ENCODE results near the gene PACSIN3.

DNA sequence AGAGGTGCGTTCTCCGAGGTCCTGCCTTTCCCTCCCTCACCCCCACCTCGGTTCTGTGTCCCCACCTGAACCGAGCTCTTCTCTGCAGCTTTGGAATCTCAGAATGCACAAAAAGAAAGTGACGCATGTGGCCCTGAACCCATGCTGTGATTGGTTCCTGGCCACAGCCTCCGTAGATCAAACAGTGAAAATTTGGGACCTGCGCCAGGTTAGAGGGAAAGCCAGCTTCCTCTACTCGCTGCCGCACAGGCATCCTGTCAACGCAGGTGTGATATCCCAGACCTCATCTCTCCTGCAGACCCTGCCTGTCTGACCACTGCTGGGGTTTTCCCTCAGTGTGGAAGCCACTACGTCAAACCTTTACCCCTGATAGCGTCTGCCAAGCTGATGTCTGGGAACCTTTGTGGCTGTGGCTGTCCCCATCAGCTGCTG, 48.5 kb upstream of the PACSIN3 start:
- TF ChIP-seq BHLHE40 (IDR thresholded peaks at IDR 0.05; ENCODE audit: borderline replicate concordance) (no peak), FOXA1 (IDR thresholded peaks at IDR 0.05) (no peak), CTBP1 (IDR thresholded peaks at IDR 0.05; ENCODE audit: borderline replicate concordance) (no peak), FOXM1 (IDR thresholded peaks at IDR 0.05; ENCODE audit: borderline replicate concordance) (no peak), LEF1 (IDR thresholded peaks at IDR 0.05; ENCODE audit: borderline replicate concordance) (no peak), HDGF (IDR thresholded peaks at IDR 0.05; ENCODE audit: borderline replicate concordance) (no peak)
